ACC112 (cell line): ENCODE results near the gene CRYGN.

Experiments
- H2AFZ ChIP-seq: fragments of 200-600 bp; sonication (generic); one replicate; pipeline ENCODE4 v1.6.0; 2017; ENCODE audit warnings: antibody characterized with exemption, low read length; ENCODE audit not compliant: unreplicated experiment
- H3K27ac ChIP-seq: fragments of 200-600 bp; sonication (generic); 2 replicates; pipeline ENCODE4 v1.5.1; 2014; ENCODE audit warnings: low read depth, mild to moderate bottlenecking, antibody characterized with exemption, low read length, moderate library complexity
- H3K27me3 ChIP-seq: fragments of 200-600 bp; sonication (generic); 2 replicates; pipeline ENCODE4 v1.6.1; 2014; ENCODE audit warnings: mild to moderate bottlenecking, antibody characterized with exemption, low read length, moderate library complexity, mixed read lengths; ENCODE audit not compliant: insufficient read depth
- H3K36me3 ChIP-seq: fragments of 200-600 bp; sonication (generic); 2 replicates; pipeline ENCODE4 v1.6.1; 2016; ENCODE audit warnings: mild to moderate bottlenecking, antibody characterized with exemption, low read length, moderate library complexity, mixed read lengths; ENCODE audit not compliant: insufficient read depth
- H3K4me1 ChIP-seq: fragments of 200-600 bp; sonication (generic); one replicate; pipeline ENCODE4 v1.6.1; 2016; ENCODE audit warnings: low read length, mixed read lengths; ENCODE audit not compliant: insufficient read depth, unreplicated experiment, control insufficient read depth
- H3K4me3 ChIP-seq: fragments of 200-600 bp; sonication (generic); 2 replicates; pipeline ENCODE4 v1.5.1; 2014; ENCODE audit warnings: mild to moderate bottlenecking, low read depth, low read length
- H3K79me2 ChIP-seq: fragments of 200-600 bp; sonication (generic); one replicate; pipeline ENCODE4 v1.6.0; 2016; ENCODE audit warnings: low read length; ENCODE audit not compliant: control insufficient read depth, unreplicated experiment, insufficient read depth

Gene CRYGN

GRCh38 chr7:151451156-151451555 lies 11.2 kb upstream of the CRYGN start:
- Histone ChIP-seq H3K4me1 (no peaks in the 10 kb centered on the region), H3K27ac (no peak overlapping the region), H3K4me3 (no peak overlapping the region), H3K79me2 (no peaks in the 10 kb centered on the region), H3K36me3 (no peaks in the 10 kb centered on the region), H3K27me3 (no peaks in the 10 kb centered on the region), H2AFZ (no peak overlapping the region)

DNA sequence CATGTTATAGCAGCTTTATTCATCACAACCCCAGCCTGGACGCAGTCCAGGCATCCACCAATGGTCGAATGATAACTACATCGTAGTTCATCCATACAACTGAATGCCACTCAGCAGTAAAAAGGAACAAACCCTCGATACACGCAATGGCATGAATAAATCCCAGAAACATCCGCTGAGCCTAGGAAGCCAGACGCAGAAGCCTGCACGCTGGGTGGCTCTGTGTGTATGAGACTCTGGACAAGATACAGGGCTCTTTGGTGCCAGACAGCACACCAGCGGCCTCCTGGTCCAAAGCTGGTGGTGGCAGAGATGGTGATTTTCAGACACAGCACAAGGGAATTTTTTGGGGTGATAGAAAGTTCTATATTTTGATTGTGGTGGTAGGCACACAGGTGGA lies 10.0 kb upstream of the CRYGN start:
- Histone ChIP-seq H3K4me1 (no peaks in the 10 kb centered on the region), H3K27me3 (no peaks in the 10 kb centered on the region), H3K4me3 (no peak overlapping the region), H3K79me2 (no peaks in the 10 kb centered on the region), H3K36me3 (no peaks in the 10 kb centered on the region), H3K27ac (no peak overlapping the region), H2AFZ (no peak overlapping the region)

DNA sequence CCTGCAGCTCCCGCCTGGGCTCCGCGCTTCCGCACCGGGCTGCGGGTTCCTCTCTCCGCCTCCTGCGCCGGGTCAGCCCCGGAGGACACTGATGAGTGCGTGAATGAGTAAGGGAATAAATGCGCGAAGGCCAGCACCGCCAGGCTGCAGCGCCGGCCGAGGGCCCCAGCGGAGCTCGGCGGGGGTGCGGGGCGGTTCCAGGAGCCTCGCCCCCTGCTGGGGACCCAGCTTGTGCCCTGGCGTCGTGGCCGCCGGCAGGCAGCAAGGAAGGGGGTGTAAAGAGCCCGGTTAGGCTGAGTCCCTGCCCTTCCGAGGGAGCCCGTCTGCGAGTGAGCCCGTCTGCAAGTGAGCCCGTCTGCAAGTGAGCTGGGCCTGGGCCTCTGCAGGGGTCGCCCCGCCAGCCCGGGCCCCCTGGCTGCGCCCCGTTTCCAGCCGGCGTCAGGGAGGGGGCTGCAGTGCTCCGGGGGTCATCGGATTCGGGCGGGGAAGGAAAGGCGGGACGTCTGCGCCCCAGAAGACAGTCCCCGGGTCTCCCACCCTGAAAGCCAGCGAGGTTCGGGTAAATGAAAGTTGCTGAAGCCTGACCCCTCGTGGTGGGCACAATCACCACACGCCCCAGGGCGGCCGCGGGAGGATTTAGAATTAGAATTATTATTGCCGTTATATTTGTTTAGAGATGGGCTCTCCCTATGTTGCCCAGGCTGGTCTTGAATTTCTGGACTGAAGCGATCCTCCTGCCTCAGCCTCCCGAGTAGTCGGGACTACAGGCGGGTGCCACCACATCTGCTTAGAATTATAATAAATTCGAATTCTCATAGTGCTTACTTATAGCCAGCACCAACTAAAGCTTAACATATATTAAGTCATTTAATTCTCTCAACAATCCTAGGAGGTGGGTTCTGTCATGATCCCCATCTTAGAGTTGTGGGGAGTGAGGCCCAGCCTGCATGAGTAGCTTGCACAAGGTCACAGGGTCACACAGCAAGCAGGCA lies 8.6 kb upstream of the CRYGN start:
- peak overlapping the region; percentile 80 for H3K4me3 ChIP-seq
- H3K79me2 ChIP-seq = no peaks in the 10 kb centered on the region
- H3K27ac ChIP-seq = no peak overlapping the region
- H3K4me1 ChIP-seq = no peaks in the 10 kb centered on the region
- H2AFZ ChIP-seq = peak overlapping the region; percentile 80
- no peaks in the 10 kb centered on the region for H3K27me3 ChIP-seq
- no peaks in the 10 kb centered on the region for H3K36me3 ChIP-seq

- Histone ChIP-seq H3K4me3 (peak overlapping the region; percentile 80), H3K79me2 (no peaks in the 10 kb centered on the region), H3K27ac (no peak overlapping the region), H3K27me3 (no peaks in the 10 kb centered on the region), H3K36me3 (no peaks in the 10 kb centered on the region), H2AFZ (peak overlapping the region; percentile 80), H3K4me1 (no peaks in the 10 kb centered on the region)
Observed at GRCh38 chr7:151447901-151448260, 7.9 kb upstream of the CRYGN start.

- no peak overlapping the region for H3K27ac ChIP-seq
- H3K4me1 ChIP-seq = no peaks in the 10 kb centered on the region
- no peak overlapping the region for H2AFZ ChIP-seq
Observed at GRCh38 chr7:151447312-151447711, 7.4 kb upstream of the CRYGN start.

GRCh38 chr7:151446412-151446811 lies 6.5 kb upstream of the CRYGN start:
- no peak overlapping the region for H3K4me3 ChIP-seq
- H3K27ac ChIP-seq = no peak overlapping the region
- H3K4me1 ChIP-seq = peaks cover 7% of the 10 kb centered on the region
- no peaks in the 10 kb centered on the region for H3K27me3 ChIP-seq
- no peak overlapping the region for H2AFZ ChIP-seq
- H3K79me2 ChIP-seq = no peaks in the 10 kb centered on the region
- no peaks in the 10 kb centered on the region for H3K36me3 ChIP-seq

More at GRCh38 chr7:151447312-151447711, 7.4 kb upstream of the CRYGN start:
- H3K27me3 ChIP-seq = no peaks in the 10 kb centered on the region
- no peaks in the 10 kb centered on the region for H3K79me2 ChIP-seq
- H3K4me3 ChIP-seq = no peak overlapping the region
- no peaks in the 10 kb centered on the region for H3K36me3 ChIP-seq

- Histone ChIP-seq H3K27me3 (no peaks in the 10 kb centered on the region), H3K4me1 (peaks cover 16% of the 10 kb centered on the region), H3K4me3 (no peak overlapping the region), H3K27ac (no peak overlapping the region), H2AFZ (no peak overlapping the region), H3K36me3 (no peaks in the 10 kb centered on the region), H3K79me2 (no peaks in the 10 kb centered on the region)
Observed at GRCh38 chr7:151444632-151445031, 4.7 kb upstream of the CRYGN start.

DNA sequence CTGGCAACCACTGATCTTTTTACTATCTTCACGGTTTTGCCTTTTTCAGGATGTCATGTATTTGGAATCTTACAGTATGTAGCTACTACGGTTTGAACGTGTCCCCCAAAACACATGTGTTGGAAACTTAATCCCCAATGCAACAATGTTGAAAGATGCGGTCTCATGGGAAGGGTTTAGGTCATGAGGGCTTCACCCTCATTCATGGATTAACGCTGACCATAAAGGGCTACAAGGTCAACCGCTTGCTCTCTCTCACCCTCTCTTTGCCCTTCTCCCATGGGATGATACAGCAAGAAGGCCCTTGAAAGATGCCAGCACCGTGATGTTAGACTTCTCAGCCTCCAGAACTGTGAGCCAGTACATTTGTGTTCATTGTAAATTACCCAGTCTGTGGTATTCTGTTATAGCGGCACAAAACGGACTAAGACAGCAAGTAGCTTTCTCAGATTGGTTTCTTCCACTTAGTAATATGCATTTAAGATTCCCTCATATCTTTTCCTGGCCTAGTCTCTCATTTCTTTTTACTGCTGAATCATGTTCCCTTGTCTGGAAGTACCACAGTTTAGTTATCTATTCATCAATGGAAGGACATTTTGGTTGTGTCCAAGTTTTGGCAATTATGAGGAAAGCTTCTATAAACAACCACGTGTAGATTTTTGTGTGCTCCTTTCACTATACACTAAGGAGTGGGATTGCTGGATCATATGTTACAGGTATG lies 3.0 kb upstream of the CRYGN start:
- H2AFZ ChIP-seq = peak overlapping the region; percentile 22
- no peak overlapping the region for H3K4me3 ChIP-seq
- H3K79me2 ChIP-seq = no peaks in the 10 kb centered on the region
- 0 out of 2 replicates have a peak, but pooled peaks cover 3% of the 10 kb centered on the region for H3K27me3 ChIP-seq
- no peak overlapping the region for H3K27ac ChIP-seq
- H3K4me1 ChIP-seq = peaks cover 16% of the 10 kb centered on the region
- no peaks in the 10 kb centered on the region for H3K36me3 ChIP-seq

- Histone ChIP-seq H3K4me3 (no peak overlapping the region), H2AFZ (no peak overlapping the region), H3K36me3 (no peaks in the 10 kb centered on the region), H3K79me2 (no peaks in the 10 kb centered on the region), H3K4me1 (peaks cover 16% of the 10 kb centered on the region), H3K27ac (peak overlapping the region; percentile 27; the same call in 1 of the 2 replicates), H3K27me3 (0 out of 2 replicates have a peak, but pooled peaks cover 3% of the 10 kb centered on the region)
Observed at GRCh38 chr7:151440799-151441445, 981 bp upstream of the CRYGN start.

DNA sequence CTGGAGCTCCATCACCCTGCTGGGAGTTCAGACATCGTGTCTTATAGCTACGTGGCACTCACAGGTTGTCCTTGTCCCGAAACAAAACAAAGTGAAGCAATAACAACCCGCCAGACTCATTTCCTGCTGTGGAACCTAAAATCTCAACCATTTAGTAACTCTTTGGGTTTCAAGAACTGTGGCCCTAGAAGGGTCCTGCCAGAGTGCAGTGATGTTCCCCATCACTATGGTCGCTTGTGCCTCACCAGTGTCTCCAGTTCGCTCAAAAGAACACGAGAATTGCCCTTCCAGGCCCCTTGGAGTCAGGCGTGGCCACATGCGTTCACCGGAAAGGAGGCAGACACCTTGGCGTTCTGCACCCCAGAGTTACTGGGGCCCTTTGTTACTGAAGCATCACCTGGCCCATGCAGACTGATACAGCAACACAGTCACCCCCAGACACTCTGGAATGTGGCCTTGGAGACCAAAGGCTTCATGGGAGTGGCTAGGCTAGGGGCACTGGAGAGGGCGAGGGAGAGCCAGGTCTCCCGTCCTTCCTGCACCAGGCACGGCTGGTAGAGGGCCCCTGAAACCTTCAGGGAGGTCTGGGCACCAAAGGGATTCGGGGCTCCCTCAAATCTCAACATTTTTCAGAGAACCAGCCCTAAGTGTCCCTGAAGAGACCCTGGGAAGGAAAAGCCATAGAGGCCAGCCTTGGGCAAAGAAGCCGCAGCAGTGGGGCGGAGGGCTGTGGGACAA lies 908 bp downstream of the CRYGN start:
- H3K27me3 ChIP-seq = 0 out of 2 replicates have a peak, but pooled peaks cover 3% of the 10 kb centered on the region
- H3K79me2 ChIP-seq = no peaks in the 10 kb centered on the region
- H3K4me1 ChIP-seq = peaks cover 16% of the 10 kb centered on the region
- H3K36me3 ChIP-seq = no peaks in the 10 kb centered on the region
- H2AFZ ChIP-seq = no peak overlapping the region
- no peak overlapping the region for H3K4me3 ChIP-seq
- H3K27ac ChIP-seq = no peak overlapping the region
